NCI-H146 (cell line): ENCODE measurements around the gene DOP1A.

Experiments
- DNase-seq: peaks from one replicate; lab custom pipeline; 2025; lab: John Stamatoyannopoulos, UW

DOP1A gene, protein sequence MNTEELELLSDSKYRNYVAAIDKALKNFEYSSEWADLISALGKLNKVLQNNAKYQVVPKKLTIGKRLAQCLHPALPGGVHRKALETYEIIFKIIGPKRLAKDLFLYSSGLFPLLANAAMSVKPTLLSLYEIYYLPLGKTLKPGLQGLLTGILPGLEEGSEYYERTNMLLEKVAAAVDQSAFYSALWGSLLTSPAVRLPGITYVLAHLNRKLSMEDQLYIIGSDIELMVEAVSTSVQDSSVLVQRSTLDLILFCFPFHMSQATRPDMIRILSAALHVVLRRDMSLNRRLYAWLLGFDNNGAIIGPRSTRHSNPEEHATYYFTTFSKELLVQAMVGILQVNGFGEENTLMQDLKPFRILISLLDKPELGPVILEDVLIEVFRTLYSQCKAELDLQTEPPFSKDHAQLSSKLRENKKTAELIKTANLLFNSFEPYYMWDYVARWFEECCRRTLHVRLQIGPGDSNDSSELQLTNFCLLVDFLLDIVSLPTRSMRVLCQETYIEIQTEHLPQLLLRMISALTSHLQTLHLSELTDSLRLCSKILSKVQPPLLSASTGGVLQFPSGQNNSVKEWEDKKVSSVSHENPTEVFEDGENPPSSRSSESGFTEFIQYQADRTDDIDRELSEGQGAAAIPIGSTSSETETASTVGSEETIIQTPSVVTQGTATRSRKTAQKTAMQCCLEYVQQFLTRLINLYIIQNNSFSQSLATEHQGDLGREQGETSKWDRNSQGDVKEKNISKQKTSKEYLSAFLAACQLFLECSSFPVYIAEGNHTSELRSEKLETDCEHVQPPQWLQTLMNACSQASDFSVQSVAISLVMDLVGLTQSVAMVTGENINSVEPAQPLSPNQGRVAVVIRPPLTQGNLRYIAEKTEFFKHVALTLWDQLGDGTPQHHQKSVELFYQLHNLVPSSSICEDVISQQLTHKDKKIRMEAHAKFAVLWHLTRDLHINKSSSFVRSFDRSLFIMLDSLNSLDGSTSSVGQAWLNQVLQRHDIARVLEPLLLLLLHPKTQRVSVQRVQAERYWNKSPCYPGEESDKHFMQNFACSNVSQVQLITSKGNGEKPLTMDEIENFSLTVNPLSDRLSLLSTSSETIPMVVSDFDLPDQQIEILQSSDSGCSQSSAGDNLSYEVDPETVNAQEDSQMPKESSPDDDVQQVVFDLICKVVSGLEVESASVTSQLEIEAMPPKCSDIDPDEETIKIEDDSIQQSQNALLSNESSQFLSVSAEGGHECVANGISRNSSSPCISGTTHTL (N-terminal part only)

DNA sequence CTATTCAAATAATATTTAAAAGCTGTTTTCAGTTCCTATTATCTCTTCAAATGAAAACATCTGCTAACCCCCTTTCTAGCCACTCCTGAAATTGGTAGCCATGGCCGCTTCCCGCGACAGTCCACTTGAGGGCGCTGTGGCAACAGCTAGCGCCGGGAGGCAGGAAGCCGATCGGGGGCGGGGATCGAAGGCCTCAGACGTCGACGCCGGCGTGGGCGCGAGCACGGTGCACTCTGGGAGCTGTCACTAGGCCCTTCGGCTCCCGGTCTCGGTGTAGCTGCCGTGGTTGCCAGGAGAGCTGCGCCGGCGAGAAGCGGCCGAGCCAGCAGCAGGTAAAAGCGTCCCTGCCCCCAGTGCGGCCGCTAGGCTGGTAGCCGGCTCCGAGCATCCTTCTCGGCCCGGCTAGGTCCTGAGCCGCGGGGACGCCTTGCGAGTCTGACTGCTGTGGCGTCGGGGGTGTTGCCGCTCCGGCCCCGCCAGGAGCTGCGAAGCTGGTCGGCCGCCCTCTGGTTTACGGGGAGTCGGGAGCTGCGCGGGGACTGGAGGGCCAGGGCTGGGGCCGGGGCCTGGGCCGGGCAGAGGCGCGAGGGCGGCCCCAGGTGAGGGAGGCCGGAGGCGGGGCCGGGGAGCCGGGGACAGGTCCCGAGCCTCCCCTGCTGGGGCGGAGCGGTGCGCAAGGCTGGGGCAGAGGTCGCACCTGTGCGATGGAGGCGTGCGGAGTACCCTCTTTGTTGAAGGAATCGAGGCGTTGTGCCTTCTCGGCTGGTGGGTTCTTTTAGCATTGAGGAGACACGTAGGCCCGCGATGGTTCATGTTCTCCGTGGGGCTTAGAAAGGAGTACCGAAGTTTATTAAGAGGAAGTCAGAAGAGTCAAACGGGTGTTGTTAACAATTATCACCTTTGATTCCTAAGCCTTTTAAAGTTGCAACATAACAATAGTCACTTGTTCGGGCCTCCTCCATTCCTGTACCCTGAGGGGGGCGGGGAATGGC lies at the start of gene DOP1A:
Gene DOP1A (plus strand): TSS at position 224 of the 992 bp plus-strand sequence. CDS start 29,307 bp downstream, outside the sequence.
- DNase-seq = peak; percentile 97

DNA sequence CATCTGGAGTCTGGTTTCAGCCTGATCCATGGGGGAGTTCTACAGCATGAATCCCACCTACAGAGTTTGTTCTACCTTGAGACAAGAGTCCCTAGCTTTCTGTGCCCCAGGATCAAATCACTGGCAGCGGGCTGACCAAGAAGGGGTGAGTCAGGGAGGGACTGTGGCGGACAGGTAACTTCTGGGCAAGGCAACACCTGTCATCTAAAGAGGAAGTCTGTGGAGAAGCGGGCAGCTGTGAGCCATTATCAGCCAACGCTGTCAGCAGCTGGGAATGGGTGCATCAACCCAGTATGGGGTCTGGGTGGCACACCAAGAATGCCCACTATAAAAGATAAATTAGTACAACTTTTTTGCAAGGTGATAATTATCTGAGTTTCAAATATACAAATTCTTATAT lies 47.7 kb upstream of the DOP1A start:
- peak; percentile 84 for DNase-seq

DNA sequence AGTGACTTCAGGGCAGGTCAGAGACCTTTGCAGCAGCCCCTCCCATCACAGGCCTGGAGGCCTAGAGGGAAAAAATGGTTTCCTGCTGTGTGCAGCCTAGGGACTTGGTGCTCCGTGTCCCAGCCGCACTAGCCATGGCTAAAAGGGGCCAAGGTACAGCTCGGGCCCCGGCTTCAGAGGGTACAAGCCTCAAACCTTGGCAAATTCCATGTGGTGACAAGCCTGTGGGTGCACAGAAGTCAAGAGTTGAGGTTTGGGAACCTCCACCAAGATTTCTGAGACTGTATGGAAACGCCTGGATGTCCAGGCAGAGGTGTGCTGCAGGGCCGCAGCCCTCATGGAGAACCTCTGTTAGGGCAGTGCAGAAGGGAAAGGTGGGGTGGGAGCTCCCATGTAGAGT lies 35.8 kb upstream of the DOP1A start:
- DNase-seq = no peak

DNA sequence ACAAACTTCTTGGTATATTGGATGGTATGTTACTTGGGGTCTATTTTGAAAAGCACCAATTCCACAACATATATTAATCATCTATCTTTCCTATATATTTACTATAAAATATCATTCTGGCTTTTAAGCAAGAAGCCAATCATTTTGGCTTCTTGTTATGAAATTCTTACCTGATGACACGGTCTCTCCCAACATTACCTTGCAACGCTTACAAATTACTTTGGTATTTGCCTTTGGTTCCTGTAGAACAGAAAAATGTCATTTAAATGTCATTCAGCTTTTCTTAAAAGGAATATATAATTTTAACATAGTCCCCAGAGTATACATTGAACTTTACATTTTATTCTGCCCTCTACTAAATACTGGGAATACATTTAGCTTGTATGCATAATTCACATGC lies 29.2 kb upstream of the DOP1A start:
- no peak for DNase-seq

DNA sequence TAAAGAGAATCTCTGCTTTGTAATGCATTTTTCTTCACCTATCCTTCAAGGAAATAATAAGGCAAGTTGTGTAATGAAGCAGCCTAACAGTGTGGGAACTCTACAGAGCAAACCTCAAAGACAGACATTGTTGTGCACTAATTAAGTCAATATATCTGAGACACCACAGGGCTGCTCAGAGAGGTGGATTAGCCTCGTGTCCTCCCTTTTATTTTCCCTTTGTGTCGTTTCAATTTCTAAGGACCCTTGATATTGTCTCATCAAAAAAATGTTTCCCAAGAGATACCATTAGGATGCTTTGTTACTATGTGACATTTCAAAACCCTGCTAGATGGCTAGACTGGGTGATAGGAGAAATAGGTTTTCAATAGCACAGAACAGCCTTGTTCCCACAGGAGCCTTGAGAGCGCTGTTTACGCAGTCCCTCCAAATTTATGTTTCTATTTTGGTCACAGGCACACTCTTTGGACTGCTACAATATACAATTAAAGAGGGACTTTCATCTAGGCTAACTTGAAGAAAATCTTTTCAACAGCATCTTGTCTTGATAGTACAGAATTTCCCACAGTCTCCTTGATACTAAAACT lies 24.9 kb upstream of the DOP1A start:
- no peak for DNase-seq

DNA sequence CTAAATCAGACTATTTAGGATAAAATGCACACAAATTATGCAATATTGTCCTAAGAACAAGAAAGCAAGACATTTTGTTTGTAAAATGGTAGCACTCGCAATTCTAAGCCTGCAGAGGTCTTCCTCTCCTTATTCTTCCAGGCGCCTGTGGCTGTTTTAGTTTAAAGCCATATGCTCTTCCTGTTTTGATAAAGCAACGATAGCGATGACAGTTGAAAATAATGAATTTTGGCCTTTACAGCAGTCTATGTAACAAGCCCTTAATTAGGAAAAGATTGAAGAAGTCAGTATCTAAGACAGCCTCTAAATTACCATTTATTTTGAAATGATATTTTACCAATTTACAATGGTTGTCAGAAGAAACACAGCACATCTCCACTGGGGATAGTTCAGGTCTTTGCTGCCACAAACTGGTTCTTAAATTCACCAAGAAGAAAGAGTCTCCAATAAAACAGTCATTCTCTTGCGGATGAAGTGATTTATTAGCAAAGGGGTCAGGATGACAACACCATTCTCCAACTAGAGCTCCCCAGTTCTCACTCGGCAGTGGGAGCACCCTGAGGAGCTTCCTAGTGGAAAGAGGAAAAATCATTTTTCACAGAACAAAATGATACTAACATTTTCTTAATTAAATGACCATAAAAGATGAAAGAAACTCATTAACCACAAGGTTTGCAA lies 23.2 kb upstream of the DOP1A start:
- no peak for DNase-seq

DNA sequence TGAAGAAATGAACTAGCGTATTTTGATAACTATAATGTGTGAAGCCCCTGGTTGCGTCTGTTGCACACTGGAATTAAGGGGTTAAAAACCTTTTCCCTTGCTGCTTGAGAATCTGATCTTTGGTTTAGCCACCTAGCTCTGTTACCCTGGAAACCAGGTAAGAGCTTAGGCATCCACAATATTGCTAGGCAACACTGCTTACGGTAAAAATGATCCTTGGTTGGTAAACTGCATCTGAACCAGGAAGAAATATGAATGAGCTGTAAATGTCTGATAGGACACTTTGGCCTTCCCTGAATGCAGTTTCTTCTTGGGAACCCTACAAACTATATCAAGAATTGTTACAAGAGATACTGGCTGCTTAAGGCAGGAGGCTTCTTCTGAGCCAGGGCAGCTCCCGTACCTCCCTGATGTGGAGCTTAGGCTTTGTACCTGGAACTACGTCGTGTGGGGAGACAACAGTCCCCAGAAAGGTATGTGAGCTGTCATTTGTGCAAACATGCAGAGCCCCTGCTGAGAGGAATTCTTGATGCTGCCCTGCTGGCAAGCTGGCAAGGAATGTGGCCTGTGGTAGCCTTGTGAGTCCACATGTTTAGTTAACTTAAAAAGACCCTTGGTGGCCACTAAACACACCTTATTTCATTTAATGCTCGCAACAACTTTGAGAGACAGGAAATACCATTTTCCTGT lies 20.3 kb upstream of the DOP1A start:
- DNase-seq = peak; percentile 23

DNA sequence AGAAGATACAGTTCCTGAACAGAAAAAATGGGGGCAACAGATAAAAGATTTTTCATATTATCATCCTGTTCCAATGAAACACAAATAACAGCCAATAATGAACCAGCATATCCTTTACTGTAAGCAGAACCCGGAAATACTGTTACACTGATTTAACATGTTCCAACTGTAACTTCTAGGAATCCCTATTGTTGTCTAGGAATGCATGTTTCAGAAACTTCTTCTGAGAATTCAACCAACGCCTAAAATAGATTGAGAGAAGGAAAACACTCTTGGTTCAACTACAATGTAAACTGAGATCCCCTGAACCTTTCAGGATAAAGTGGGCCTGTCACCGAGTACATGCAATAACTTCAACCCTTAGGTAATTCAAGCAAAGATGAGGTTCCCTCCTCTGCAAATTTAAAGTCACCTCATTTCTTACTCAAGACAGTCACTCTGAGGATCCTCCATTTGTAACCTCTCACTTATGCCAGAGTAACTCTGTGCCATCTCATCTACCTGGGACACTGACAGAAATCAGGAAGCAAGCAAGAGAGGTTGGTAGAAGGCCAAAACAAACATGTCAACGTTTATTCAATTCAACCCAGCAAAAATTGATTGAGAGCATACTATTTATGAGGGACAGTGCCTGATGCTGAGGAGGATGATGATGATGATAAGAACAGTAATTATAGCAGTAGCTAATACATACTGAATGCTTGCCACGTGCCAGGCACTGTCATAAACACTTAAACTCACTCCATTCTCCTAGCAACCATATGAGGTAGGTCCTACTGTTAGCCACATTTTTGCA lies 15.9 kb upstream of the DOP1A start:
- peak; percentile 6 for DNase-seq

DNA sequence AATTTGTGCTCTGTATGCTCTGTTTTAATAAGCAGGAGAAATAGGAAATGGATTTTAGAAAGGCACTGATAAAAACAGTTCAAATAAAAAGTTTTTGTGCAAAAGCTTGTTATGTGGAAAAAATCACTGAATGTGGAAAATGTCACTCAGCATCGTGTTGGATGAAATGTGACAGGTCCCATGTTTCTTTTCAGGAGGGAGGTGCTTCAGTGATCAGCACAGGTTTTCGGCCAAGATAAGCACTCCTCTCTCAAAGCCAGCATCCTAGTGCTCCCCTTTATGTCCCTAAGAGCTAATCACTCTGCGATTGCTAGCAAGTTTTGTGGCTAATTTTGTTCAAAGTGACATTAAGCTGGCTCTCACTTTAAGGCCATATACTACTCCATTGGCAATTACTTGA lies 13.8 kb upstream of the DOP1A start:
- DNase-seq = no peak

DNA sequence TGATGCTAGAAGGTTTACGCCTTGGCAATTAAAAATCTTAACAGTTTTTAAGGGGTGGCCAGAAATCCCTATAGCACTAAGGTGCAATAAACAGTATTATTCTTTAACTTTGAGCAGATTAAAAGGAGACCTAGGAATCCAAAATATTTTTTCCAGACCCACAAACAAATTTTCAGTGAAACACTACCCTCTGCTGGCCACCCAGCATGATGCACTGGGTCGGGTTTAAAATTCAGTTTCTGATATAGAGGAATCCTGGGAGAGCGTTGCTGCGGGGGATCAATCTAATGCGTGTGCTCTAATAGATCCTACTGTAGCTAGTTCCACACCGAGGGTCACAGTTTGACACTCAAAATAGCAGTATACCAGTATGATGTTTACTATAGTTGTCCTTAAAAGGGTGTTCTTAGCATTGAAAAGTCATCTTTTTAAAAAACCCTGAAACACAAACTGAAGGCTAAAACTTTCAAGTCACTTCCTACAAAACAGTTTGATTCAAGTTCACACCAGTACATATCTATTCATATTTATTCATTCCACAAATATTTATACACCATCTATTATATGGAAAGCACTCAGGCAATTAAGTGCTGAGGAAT lies 12.0 kb upstream of the DOP1A start:
- DNase-seq = peak; percentile 46

DNA sequence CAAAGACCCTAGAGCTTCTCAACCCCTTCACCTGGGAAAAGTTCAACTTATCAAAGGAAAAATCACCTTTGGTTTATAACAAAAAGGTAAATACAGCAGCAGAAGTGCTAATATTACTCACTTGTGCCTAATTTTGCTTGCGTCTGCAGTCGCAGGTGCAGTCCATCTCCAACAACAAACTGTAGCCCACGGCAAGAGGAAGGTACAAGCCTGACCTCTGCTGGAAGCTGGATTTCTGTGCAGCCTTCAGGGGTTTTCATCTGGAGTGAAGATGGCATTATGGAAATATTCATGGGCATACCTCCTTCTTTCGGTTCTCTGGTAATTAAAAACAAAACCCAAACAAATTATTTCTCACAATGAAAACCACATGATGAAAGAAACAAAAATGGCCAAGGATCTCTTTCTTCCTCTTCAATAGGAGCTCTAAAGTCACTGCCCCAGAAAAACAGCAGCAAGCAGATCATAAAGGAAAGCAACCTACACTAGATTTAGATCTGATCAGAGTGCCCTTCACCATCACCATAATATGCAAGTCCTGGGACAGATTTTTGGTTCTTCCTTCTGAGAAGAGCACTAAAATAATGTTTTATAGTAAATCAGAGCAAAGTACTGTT lies 9.7 kb upstream of the DOP1A start:
- peak; percentile 64 for DNase-seq

DNA sequence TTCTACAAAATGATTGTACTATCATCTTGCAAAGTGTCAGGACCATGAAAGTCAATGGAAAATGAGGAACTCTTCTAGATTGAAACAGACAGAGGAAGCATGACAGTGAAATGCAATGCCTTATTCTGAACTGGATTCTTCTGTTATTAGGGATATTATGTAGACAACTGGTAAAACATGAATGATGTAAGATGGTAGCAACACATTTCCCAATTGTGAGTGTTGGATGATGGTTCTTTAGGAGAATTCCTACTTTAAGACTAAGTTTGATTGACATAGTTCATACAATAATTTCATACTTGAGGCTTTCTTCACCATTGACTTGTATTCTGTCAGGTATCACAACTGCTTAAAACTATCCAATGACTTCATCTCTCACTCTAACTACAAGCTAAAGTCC lies 6.3 kb upstream of the DOP1A start:
- no peak for DNase-seq

DNA sequence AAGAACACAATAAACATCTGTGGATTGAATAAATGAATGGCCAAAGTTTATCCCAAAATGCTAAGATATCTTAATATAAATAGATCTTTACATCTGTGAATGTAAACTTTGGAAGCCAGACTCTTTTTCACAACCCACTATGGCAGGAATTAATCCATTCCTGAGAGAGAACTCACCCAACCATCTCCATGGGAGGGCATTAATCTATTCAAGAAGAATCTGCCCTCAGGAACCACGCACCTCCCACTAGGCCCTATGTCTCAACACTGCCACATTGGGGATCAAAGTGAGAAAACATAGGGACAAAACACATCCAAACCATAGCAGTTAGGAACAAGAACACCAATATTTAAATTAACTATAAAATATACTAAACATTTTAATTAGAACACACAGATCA lies 5.2 kb upstream of the DOP1A start:
- no peak for DNase-seq

DNA sequence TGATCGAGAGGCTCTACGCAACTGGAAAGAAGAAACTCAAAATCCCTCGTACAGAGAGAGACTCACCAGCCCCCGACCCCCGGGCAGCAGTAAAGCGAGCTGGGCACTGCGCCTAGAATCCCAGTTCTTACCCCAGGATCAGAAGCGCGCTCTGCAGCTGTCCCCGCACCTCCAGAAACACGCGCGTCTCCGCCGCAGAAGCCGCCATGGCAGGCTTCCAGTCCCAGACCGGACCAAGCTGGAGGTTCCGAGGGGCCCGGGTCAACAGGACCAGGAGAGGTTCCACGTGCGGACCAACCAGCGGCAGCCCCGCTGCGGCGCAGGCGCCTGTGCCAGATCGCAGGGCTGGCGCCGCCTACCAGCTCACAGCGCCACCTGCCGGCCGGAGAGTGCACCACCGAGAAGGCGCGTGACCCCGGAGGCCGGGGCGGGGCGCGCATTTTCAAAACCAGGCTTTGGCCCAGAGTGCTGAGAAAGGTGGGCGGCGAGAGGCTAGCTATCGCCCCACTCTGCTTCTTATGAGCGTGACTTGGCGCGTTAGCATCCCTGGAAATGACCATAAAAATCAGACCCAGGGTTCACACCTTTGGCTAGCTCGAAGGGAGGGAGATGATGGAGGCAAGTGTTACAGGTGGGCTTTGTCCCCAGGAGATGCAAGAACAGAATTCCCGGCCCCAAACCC lies 1.8 kb upstream of the DOP1A start, which contains the start of gene UBE3D:
Gene UBE3D (minus strand): TSS at position 331 of the 682 bp plus-strand sequence. CDS start 123 bp downstream, at position 208.
- DNase-seq = peak; percentile 87

DNA sequence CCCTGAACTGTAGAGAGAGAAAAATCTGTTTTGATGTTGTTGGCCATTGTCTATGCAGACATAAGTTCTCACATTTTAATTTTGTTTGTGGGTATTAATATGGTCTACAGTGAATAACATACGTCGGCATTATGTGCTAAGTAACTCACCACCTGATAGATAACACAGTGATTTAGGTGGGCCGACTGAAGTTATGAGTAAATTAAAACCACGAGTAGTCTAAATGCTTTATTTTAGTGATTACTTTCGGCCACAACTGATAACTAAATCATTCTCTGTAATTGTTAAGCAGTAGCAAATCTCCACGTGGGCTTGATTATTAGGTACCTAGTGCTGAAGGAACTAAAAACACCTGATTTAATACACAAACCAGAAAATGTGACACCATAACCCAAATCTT lies 1.1 kb downstream of the DOP1A start:
- DNase-seq = no peak

DNA sequence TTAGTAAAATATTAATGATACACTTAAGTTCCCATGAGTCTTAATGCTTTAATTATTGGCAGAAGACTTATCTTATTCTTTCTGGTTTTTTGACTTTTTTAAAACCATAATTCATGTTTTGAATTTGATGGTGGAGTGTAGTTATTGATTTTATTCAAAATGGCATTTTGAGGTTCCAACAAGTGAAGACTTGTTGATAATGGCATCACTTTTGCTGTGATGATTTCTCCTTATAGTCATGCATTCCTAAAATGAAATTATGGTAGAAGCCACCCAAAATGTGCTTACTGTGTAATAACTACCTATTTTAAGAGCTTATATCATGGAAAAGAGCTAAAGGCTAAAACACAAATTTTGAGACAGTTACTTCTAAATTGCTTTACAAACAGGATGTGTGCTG lies 2.2 kb downstream of the DOP1A start:
- DNase-seq = no peak

DNA sequence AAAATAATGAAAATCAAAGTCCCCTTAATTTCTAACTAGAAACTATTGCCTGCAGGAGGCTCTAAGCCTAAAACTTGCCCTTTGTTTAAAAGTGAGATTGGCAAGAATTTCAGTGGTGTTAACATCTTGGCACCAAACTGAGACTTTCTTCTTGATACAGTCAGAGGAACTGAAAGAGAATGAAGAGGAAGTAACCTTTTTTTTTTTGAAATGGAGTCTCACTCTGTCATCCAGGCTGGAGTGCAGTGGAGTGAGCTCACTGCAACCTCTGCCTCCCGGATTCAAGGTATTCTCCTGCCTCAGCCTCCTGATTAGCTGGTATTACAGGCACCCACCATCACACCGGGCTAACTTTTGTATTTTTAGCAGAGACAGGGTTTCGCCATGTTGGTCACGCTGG lies 3.6 kb downstream of the DOP1A start:
- no peak for DNase-seq
